Measurements from ENCODE around the gene DEFB114.

DNA sequence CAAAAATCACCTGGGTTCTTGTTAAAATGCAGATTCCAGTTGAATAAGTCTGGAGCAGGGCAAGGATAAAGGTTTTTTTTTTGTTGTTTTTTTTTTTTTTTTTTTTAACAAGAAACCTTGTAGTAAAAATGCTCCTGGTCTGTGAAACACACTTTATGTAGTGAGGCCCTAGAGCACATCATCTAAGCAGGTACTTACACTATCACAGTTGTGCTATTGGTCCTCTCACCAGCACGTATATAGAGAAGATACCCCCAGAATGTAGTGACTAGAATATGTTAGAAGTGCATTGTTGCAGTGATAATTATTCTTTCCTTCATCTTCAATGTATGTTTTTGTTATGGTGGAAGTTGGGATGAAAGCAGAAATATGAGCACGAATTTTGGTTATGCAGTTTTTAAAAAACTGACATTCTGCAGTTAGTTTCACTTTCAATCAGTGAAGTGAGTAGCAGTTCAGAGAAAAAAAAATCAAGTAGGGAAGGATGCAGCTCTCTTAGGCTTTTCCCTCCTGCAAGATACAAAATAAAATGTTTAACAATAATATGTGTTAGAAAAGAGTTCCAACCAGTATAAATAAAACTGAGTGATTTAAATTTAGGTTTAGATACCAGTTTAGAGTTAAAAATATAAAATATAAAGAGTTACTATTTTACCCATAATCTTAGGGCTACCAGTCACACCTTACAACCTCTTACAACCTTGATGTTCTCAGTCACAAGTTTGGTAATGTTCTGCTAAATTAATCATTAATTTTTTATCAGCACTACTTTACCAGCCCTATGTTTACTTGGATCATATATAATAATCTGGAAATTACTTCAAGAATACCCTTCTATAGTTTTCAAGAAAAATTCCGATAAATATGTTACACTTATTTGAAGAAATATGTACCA lies 14.6 kb upstream of the DEFB114 start:
- TF ChIP-seq POLR2AphosphoS5 (IDR thresholded peaks at IDR 0.05) (no peak), POLR2A (IDR thresholded peaks at IDR 0.05) (no peak)
